A549 (cell line): ENCODE measurements around the gene CNTNAP5. TPM values are rescaled to one million over a fixed set of nuclear protein-coding genes. Genes with fewer than 3 reads are reported as not detected.

Experiments used
- ATAC-seq, 2 experiments: fragments of 200-7000 bp in 1 of 2; fragments of >200 bp in 1 of 2; cut with Nextera tagmentation in 1 of 2; cut with Tn5 transposase in 1 of 2; 3 replicates each; pipeline versions ENCODE4 v1.8.0 to v1.9.1; 2018 to 2020; ENCODE audit warnings: mild to moderate bottlenecking in 1 of 2, moderate library complexity in 1 of 2
- CTCF ChIA-PET: fragments of 300-600 bp; sonication (Branson Sonifier 250); formaldehyde crosslinking; extraction: SDS; loops from one replicate; lab custom pipeline; 2021; ENCODE audit warnings: antibody characterized with exemption, inconsistent platforms; lab: Yijun Ruan, JAX
- POLR2A ChIA-PET: fragments of 350-600 bp; formaldehyde crosslinking; extraction: SDS; loops from one replicate; lab custom pipeline; 2021; ENCODE audit warnings: antibody characterized with exemption, inconsistent platforms; lab: Yijun Ruan, JAX
- DNase-seq, 2 experiments: peaks; one replicate each; pipeline versions ENCODE4 v3.0.0 to v3.0.0-alpha.2; 2011 to 2016; ENCODE audit warnings: low read depth in 1 of 2, low spot score in 1 of 2
- FAIRE-seq: peaks from 2 replicates; lab custom pipeline; 2011; peaks lifted over from hg19 to GRCh38; lab: Jason Lieb, UNC
- H3K27ac ChIP-seq, 2 experiments: fragments of >200 bp; sonication (Bioruptor Twin); formaldehyde crosslinking; 3 replicates each; pipeline ENCODE4 v1.5.1; 2016 to 2017
- H3K4me1 ChIP-seq: fragments of >200 bp; sonication (Bioruptor Twin); formaldehyde crosslinking; 3 replicates; pipeline ENCODE4 v1.6.1; 2016
- H3K4me2 ChIP-seq: fragments of >200 bp; sonication (Bioruptor Twin); formaldehyde crosslinking; 3 replicates; pipeline ENCODE4 v1.6.1; 2016
- H3K4me3 ChIP-seq: fragments of >200 bp; sonication (Bioruptor Twin); formaldehyde crosslinking; 3 replicates; pipeline ENCODE4 v1.5.1; 2016
- H3K9me3 ChIP-seq: fragments of >200 bp; sonication (Bioruptor Twin); formaldehyde crosslinking; 3 replicates; pipeline ENCODE4 v1.6.1; 2016
- CBX8 ChIP-seq: fragments of 200-600 bp; sonication (generic); IDR thresholded peaks from 2 replicates; pipeline ENCODE4 v1.6.1; 2016
- CEBPB ChIP-seq, 2 experiments: fragments of >200 bp in 1 of 2; sonication (Bioruptor Twin) in 1 of 2; formaldehyde crosslinking in 1 of 2; IDR thresholded peaks; 2 replicates each; pipeline ENCODE4 v1.6.1; 2012 to 2016
- CHD4 ChIP-seq: fragments of 200-600 bp; sonication (generic); IDR thresholded peaks from 2 replicates; pipeline ENCODE4 v1.6.1; 2016; ENCODE audit warnings: antibody characterized with exemption, mild to moderate bottlenecking, borderline replicate concordance
- EHF ChIP-seq: fragments of 250-450 bp; sonication (Bioruptor Pico); IDR thresholded peaks from 2 replicates; pipeline ENCODE4 v1.5.0; 2020; ENCODE audit warnings: mild to moderate bottlenecking
- EHMT2 ChIP-seq: fragments of 200-600 bp; sonication (generic); IDR thresholded peaks from 2 replicates; pipeline ENCODE4 v1.6.1; 2016; ENCODE audit warnings: antibody characterized with exemption, low read depth, mild to moderate bottlenecking, moderate library complexity
- EP300 ChIP-seq, 2 experiments: fragments of >200 bp; sonication (Bioruptor Twin); formaldehyde crosslinking; IDR thresholded peaks; 2 replicates in 1 of 2; 3 replicates in 1 of 2; pipeline ENCODE4 v1.6.1; 2016 to 2017
- ESRRA ChIP-seq: fragments of 150-350 bp; IDR thresholded peaks from 2 replicates; pipeline ENCODE4 v1.6.1; 2014; ENCODE audit warnings: mild to moderate bottlenecking, low read length, borderline replicate concordance
- GATA3 ChIP-seq: IDR thresholded peaks from 2 replicates; pipeline ENCODE4 v1.6.1; 2012; ENCODE audit warnings: borderline replicate concordance
- HDAC2 ChIP-seq: fragments of 200-600 bp; sonication (generic); IDR thresholded peaks from 2 replicates; pipeline ENCODE4 v1.6.1; 2016
- HOXA7 ChIP-seq: fragments of 250-450 bp; sonication (Bioruptor Pico); IDR thresholded peaks from 2 replicates; pipeline ENCODE4 v1.5.0; 2020; ENCODE audit warnings: mild to moderate bottlenecking, moderate library complexity
- HOXB13 ChIP-seq: fragments of 250-450 bp; sonication (Bioruptor Pico); IDR thresholded peaks from 2 replicates; pipeline ENCODE4 v1.5.0; 2020; ENCODE audit warnings: low read depth, mild to moderate bottlenecking, moderate library complexity
- HOXB5 ChIP-seq: fragments of 250-450 bp; sonication (Bioruptor Pico); IDR thresholded peaks from 2 replicates; pipeline ENCODE4 v1.5.0; 2020; ENCODE audit warnings: mild to moderate bottlenecking, moderate library complexity
- JUNB ChIP-seq: fragments of >200 bp; sonication (Bioruptor Twin); formaldehyde crosslinking; IDR thresholded peaks from 2 replicates; pipeline ENCODE4 v1.6.1; 2016
- KDM1A ChIP-seq: fragments of 200-600 bp; sonication (generic); IDR thresholded peaks from 2 replicates; pipeline ENCODE4 v1.6.1; 2016; ENCODE audit warnings: low read depth, mild to moderate bottlenecking
- MAZ ChIP-seq: fragments of 150-350 bp; IDR thresholded peaks from 2 replicates; pipeline ENCODE4 v1.6.1; 2014; ENCODE audit warnings: antibody characterized with exemption, low read depth, low read length, borderline replicate concordance
- NPAS2 ChIP-seq: fragments of 250-450 bp; sonication (Bioruptor Pico); IDR thresholded peaks from 2 replicates; pipeline ENCODE4 v1.8.0; 2022; ENCODE audit warnings: mild to moderate bottlenecking, moderate library complexity, borderline replicate concordance
- NR3C1 ChIP-seq: fragments of >200 bp; sonication (Bioruptor Twin); formaldehyde crosslinking; IDR thresholded peaks from 3 replicates; pipeline ENCODE4 v1.6.1; 2017
- TFCP2L1 ChIP-seq: fragments of 250-450 bp; sonication (Bioruptor Pico); IDR thresholded peaks from 2 replicates; pipeline ENCODE4 v1.5.0; 2021; ENCODE audit warnings: mild to moderate bottlenecking
- TP53 ChIP-seq: fragments of 250-450 bp; sonication (Bioruptor Pico); IDR thresholded peaks from 2 replicates; pipeline ENCODE4 v1.5.0; 2021; ENCODE audit warnings: mild to moderate bottlenecking, moderate library complexity
- ZFP36 ChIP-seq: fragments of 450-650 bp; IDR thresholded peaks from 2 replicates; pipeline ENCODE4 v1.6.1; 2014; ENCODE audit warnings: borderline replicate concordance; ENCODE audit not compliant: partially characterized antibody
- WGBS: methylation state at CpG from one replicate; pipeline ENCODE4 v1.1.6; 2017; ENCODE audit errors: missing lambda C conversion rate; 5-methylcytosine and 5-hydroxymethylcytosine counted together
- polyA plus RNA-seq, 4 experiments: library from polyadenylated mRNA; depleted of rRNA in 3 of 4; stranded (reverse); fragments of >200 nt; fragmentation: RNase III in 1 of 4; extraction: RNeasy Plus Mini Kit Qiagen cat#74134 plus additional on column Dnase treatment in 1 of 4; gene quantifications; 2 replicates in 3 of 4; 3 replicates in 1 of 4; pipeline ENCODE4 v1.2.3, GENCODE V29; 2011 to 2017
- TF ChIP-seq, protein P1 (sequence below): fragments of 150-350 bp; IDR thresholded peaks from 2 replicates; pipeline ENCODE4 v1.6.1; 2014; ENCODE audit warnings: low read depth, mild to moderate bottlenecking, low read length
- TF ChIP-seq, protein P2 (sequence below): IDR thresholded peaks from 2 replicates; pipeline ENCODE4 v1.6.1; 2012
- TF ChIP-seq, protein P3 (sequence below): fragments of 200-600 bp; sonication (generic); IDR thresholded peaks from 2 replicates; pipeline ENCODE4 v1.6.1; 2016; ENCODE audit warnings: antibody characterized with exemption, mild to moderate bottlenecking, moderate library complexity
- TF ChIP-seq, protein P4 (sequence below): fragments of 250-450 bp; sonication (Bioruptor Pico); IDR thresholded peaks from 2 replicates; pipeline ENCODE4 v1.5.0; 2021; ENCODE audit warnings: mild to moderate bottlenecking, moderate library complexity, borderline replicate concordance

CNTNAP5 gene
- polyA plus RNA-seq, 2 of the 4 experiments (the other 2 are of a cell fraction), result not detected

DNA sequence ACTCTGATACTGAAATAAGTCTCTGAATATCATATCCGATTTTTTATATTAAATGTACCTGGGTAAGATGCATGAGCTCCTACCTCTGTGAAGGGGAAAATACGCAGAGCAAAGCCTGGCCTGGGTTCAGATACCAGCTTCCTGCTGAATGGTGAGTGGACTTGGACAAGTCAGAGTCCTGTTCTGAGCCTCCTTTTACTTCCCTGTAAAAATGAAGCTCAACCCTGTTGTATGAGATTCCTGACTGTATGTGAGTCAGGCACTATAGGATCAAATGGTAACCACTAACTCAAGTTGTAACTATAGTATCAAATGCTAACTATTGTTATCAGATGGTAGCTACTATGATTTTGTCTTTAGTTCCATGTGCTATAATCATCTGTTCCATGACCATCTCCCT lies 561.7 kb downstream of the CNTNAP5 start:
- ChIA-PET POLR2A (no interaction called here), CTCF (no interaction called here)
- 0% methylated on average over 2 of the region's 2 CpGs for WGBS
- no peak overlapping the region for H3K4me3 ChIP-seq
- ATAC-seq, result no peak
- no peaks in the 10 kb centered on the region for H3K9me3 ChIP-seq
- no peak for FAIRE-seq
- no peaks in the 10 kb centered on the region for H3K4me1 ChIP-seq
- H3K4me2 ChIP-seq, result no peak overlapping the region
- TF ChIP-seq HOXA7 (CRISPR knock-in tag), result no peak
- TF ChIP-seq NR3C1, result no peak
- TF ChIP-seq ZFP36, result no peak
- no peak overlapping the region for H3K27ac ChIP-seq
- no peak for DNase-seq

DNA sequence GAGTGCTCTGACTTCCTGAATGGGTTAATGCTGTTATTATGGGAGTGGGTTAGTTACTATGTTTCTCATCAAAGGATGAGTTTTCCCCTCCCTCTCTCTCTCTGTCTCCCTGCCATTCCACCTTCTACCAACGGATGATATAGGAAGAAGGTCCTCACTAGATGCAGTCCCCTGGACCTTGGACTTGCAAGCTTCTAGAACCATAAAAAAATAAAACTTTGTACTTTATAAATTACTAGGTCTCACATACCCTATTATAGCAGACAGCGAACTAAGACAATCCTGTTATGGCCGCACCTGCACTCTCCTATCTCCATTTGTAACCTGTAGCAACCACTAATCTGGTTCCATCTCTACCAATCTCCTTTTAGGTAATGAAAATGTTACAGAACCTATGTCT lies 564.9 kb downstream of the CNTNAP5 start:
- ATAC-seq (no peak), FAIRE-seq (no peak), DNase-seq (no peak)
- Histone ChIP-seq H3K27ac (no peak overlapping the region), H3K4me1 (no peaks in the 10 kb centered on the region), H3K4me2 (no peak overlapping the region), H3K4me3 (no peak overlapping the region), H3K9me3 (no peaks in the 10 kb centered on the region)
- POLR2A ChIA-PET, result no interaction called here
- 12% methylated on average over 3 of the region's 3 CpGs for WGBS
- TF ChIP-seq CBX8, result no peak
- no peak for TF ChIP-seq HDAC2
- CTCF ChIA-PET, result no interaction called here

DNA sequence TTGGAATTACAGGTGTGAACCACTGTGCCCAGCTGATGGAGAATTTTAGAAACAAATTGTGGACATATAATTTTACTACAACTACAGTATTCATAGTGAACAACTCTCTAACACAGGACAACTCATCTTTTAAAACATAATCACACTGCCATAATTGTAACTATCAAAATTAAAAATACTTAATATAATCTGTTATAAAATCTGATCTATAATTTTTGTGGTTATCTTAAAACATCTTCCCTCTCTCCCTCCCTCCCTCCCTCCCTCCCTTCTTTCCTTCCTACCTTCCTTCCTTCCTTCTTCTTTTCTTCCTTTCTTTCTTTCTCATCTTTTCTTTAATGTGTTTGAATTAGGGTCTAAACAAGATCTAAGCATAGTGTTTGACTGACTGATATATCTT lies 577.7 kb downstream of the CNTNAP5 start:
- DNase-seq (no peak), FAIRE-seq (no peak), ATAC-seq (no peak)
- POLR2A ChIA-PET, result no interaction called here
- Histone ChIP-seq H3K9me3 (0 out of 3 replicates have a peak, but pooled peaks cover 3% of the 10 kb centered on the region), H3K4me1 (no peaks in the 10 kb centered on the region), H3K4me2 (no peak overlapping the region)
- TF ChIP-seq CEBPB (IDR thresholded peaks at IDR 0.05) (no peak), ESRRA (no peak), CHD4 (no peak), HOXB13 (CRISPR knock-in tag) (no peak), EHF (CRISPR knock-in tag) (no peak), EP300 (IDR thresholded peaks at IDR 0.05) (no peak), TP53 (no peak)
- TF ChIP-seq, protein P1, sequence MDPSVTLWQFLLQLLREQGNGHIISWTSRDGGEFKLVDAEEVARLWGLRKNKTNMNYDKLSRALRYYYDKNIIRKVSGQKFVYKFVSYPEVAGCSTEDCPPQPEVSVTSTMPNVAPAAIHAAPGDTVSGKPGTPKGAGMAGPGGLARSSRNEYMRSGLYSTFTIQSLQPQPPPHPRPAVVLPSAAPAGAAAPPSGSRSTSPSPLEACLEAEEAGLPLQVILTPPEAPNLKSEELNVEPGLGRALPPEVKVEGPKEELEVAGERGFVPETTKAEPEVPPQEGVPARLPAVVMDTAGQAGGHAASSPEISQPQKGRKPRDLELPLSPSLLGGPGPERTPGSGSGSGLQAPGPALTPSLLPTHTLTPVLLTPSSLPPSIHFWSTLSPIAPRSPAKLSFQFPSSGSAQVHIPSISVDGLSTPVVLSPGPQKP, result no peak
- TF ChIP-seq, protein P2, sequence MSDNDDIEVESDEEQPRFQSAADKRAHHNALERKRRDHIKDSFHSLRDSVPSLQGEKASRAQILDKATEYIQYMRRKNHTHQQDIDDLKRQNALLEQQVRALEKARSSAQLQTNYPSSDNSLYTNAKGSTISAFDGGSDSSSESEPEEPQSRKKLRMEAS, result no peak
- TF ChIP-seq, all 56 proteins: peak for 0
- no peak overlapping the region for H3K4me3 ChIP-seq
- CTCF ChIA-PET, result no interaction called here
- H3K27ac ChIP-seq, result no peak overlapping the region

DNA sequence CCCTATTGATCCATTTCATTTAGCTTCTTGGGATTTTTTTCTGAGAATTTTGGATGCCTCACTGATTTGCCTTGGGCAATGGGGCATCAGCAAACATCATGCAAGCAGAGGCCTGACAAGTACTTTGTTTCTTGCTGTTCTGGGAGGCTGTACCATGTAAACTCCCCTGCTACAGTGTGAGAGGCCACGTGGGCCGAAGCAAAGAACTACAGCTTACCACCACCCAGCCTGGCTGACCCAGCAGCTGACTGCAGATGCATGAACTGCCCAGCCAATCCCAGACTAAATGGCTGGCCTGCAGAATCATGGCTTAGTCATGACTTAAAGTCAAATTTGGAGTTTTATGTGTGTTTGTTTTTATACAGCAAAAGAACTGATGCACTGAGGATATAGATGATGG lies 579.9 kb downstream of the CNTNAP5 start:
- FAIRE-seq, result no peak
- TF ChIP-seq ESRRA, result no peak
- TF ChIP-seq, protein P3, sequence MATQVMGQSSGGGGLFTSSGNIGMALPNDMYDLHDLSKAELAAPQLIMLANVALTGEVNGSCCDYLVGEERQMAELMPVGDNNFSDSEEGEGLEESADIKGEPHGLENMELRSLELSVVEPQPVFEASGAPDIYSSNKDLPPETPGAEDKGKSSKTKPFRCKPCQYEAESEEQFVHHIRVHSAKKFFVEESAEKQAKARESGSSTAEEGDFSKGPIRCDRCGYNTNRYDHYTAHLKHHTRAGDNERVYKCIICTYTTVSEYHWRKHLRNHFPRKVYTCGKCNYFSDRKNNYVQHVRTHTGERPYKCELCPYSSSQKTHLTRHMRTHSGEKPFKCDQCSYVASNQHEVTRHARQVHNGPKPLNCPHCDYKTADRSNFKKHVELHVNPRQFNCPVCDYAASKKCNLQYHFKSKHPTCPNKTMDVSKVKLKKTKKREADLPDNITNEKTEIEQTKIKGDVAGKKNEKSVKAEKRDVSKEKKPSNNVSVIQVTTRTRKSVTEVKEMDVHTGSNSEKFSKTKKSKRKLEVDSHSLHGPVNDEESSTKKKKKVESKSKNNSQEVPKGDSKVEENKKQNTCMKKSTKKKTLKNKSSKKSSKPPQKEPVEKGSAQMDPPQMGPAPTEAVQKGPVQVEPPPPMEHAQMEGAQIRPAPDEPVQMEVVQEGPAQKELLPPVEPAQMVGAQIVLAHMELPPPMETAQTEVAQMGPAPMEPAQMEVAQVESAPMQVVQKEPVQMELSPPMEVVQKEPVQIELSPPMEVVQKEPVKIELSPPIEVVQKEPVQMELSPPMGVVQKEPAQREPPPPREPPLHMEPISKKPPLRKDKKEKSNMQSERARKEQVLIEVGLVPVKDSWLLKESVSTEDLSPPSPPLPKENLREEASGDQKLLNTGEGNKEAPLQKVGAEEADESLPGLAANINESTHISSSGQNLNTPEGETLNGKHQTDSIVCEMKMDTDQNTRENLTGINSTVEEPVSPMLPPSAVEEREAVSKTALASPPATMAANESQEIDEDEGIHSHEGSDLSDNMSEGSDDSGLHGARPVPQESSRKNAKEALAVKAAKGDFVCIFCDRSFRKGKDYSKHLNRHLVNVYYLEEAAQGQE, result no peak
- no peak for TF ChIP-seq MAZ
- no peak for TF ChIP-seq KDM1A
- no peak for TF ChIP-seq JUNB
- no peak for TF ChIP-seq CEBPB (IDR thresholded peaks at IDR 0.05)
- no peak for TF ChIP-seq ZFP36
- TF ChIP-seq, protein P1, result no peak
- TF ChIP-seq EHMT2, result no peak
- TF ChIP-seq EHF (CRISPR knock-in tag), result no peak
- TF ChIP-seq, protein P4, sequence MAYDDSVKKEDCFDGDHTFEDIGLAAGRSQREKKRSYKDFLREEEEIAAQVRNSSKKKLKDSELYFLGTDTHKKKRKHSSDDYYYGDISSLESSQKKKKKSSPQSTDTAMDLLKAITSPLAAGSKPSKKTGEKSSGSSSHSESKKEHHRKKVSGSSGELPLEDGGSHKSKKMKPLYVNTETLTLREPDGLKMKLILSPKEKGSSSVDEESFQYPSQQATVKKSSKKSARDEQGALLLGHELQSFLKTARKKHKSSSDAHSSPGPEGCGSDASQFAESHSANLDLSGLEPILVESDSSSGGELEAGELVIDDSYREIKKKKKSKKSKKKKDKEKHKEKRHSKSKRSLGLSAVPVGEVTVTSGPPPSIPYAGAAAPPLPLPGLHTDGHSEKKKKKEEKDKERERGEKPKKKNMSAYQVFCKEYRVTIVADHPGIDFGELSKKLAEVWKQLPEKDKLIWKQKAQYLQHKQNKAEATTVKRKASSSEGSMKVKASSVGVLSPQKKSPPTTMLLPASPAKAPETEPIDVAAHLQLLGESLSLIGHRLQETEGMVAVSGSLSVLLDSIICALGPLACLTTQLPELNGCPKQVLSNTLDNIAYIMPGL, result no peak
- no peak for TF ChIP-seq CBX8
- no peak for TF ChIP-seq GATA3
- TF ChIP-seq TFCP2L1 (CRISPR knock-in tag), result no peak
- no peak for TF ChIP-seq NPAS2 (CRISPR knock-in tag)
- no peak for TF ChIP-seq HOXB5 (CRISPR knock-in tag)

More for the DNA sequence above, 579.9 kb downstream of the CNTNAP5 start:
- Histone ChIP-seq H3K4me2 (no peak overlapping the region), H3K4me1 (no peaks in the 10 kb centered on the region), H3K27ac (no peak overlapping the region), H3K9me3 (0 out of 3 replicates have a peak, but pooled peaks cover 3% of the 10 kb centered on the region), H3K4me3 (no peak overlapping the region)
- ATAC-seq, result no peak
- ChIA-PET POLR2A (no interaction called here), CTCF (no interaction called here)
- 0% methylated on average over 2 of the region's 2 CpGs for WGBS
- no peak for DNase-seq
